Psoas muscle (tissue), 8 donors: ENCODE measurements around the gene TMEM238L. TPM values are rescaled to one million over a fixed set of nuclear protein-coding genes. Genes with fewer than 3 reads are reported as not detected.

Experiments
- ATAC-seq, 4 donors: fragments of 200-7000 bp; cut with Tn5 transposase; one replicate each; pipeline ENCODE4 v1.9.1; 2020; ENCODE audit warnings: moderate library complexity in 3 of 4, mild to moderate bottlenecking in 2 of 4
- DNase-seq, 2 donors: peaks; one replicate each; pipeline ENCODE4 v3.0.0-alpha.2; 2020
- H3K27ac ChIP-seq: fragments of 200-600 bp; one replicate; pipeline ENCODE4 v1.8.0; 2022
- H3K27me3 ChIP-seq, 3 donors: fragments of 200-600 bp in 1 of 3; one replicate each; pipeline versions ENCODE4 v1.6.1 to v1.8.0; 2013 to 2022; ENCODE audit warnings: low read length in 2 of 3, mild to moderate bottlenecking in 2 of 3, moderate library complexity in 1 of 3; ENCODE audit not compliant: insufficient read depth in 3 of 3
- H3K36me3 ChIP-seq, 2 donors: fragments of 200-600 bp in 1 of 2; one replicate each; pipeline versions ENCODE4 v1.6.1 to v1.8.0; 2013 to 2022; ENCODE audit warnings: low read depth in 1 of 2, mild to moderate bottlenecking in 1 of 2, moderate library complexity in 1 of 2; ENCODE audit not compliant: insufficient read depth in 1 of 2
- H3K4me1 ChIP-seq: fragments of 200-600 bp; one replicate; pipeline ENCODE4 v1.8.0; 2022
- H3K4me3 ChIP-seq: fragments of 200-600 bp; one replicate; pipeline ENCODE4 v1.8.0; 2022; ENCODE audit warnings: mild to moderate bottlenecking
- H3K9me3 ChIP-seq: fragments of 200-600 bp; one replicate; pipeline ENCODE4 v1.8.0; 2022
- WGBS, 3 donors: extraction: QIAGEN DNeasy Blood & Tissue Kit; methylation state at CpG; one replicate each; pipeline versions ENCODE4 v1.1.6 to v1.1.7; 2013; 5-methylcytosine and 5-hydroxymethylcytosine counted together
- intact Hi-C, 2 donors: fragments of 100-400 bp; cut with DNase I; formaldehyde crosslinking; loops; one replicate each; pipeline versions ENCODE4 v1.11.0 to v1.14.2; 2022
- polyA plus RNA-seq, 3 donors: library from polyadenylated mRNA; stranded (reverse); fragments of 200-250 nt; gene quantifications; one replicate each; pipeline ENCODE4 v1.2.3, GENCODE V29; 2013
- total RNA-seq, 4 donors: library from RNA; stranded (reverse); fragmentation: NEBNext Ultra II Directional in 2 of 4; extraction: Animal tissue kit (Norgen Biotek cat#: 25700) in 2 of 4; gene quantifications; one replicate each; pipeline versions ENCODE4 v1.2.1 to v1.2.4, GENCODE V29; 2021 to 2023
- TF ChIP-seq, protein P1 (sequence below): fragments of 200-600 bp; IDR thresholded peaks from one replicate; pipeline ENCODE4 v1.8.0; 2022; ENCODE audit warnings: antibody characterized with exemption
- donor health status: healthy with polysubstance abuse.
- donor health status: DM: no; HTN: no; CAD: no; lungs with moderate emphysema.
- donor health status: Bipolar disorder and iron deficiency.
- donor health status: healthy.
- donor health status: DM: yes; HTN: yes; CAD: no.
- donor health status: DM: no; HTN: no; CAD: no.
- donor health status: DM: no; HTN: no; CAD: no.
- donor health status: DM: yes; HTN: yes; CAD: no.

TMEM238L gene
- total and polyA plus RNA-seq, 7 donors, result 0.03 to 0.07 TPM; not detected in 5

GRCh38 chr17:10815319-10815718 lies 11.4 kb upstream of the TMEM238L start:
- Histone ChIP-seq H3K4me3 (no peak overlapping the region), H3K27me3 (no peaks in the 10 kb centered on the region), H3K27ac (no peak overlapping the region), H3K4me1 (no peaks in the 10 kb centered on the region), H3K36me3 (no peaks in the 10 kb centered on the region), H3K9me3 (no peaks in the 10 kb centered on the region)
- 52 to 75% (median 62%) methylated on average over 5 of the region's 5 CpGs for WGBS, 3 donors
- TF ChIP-seq, protein P1, sequence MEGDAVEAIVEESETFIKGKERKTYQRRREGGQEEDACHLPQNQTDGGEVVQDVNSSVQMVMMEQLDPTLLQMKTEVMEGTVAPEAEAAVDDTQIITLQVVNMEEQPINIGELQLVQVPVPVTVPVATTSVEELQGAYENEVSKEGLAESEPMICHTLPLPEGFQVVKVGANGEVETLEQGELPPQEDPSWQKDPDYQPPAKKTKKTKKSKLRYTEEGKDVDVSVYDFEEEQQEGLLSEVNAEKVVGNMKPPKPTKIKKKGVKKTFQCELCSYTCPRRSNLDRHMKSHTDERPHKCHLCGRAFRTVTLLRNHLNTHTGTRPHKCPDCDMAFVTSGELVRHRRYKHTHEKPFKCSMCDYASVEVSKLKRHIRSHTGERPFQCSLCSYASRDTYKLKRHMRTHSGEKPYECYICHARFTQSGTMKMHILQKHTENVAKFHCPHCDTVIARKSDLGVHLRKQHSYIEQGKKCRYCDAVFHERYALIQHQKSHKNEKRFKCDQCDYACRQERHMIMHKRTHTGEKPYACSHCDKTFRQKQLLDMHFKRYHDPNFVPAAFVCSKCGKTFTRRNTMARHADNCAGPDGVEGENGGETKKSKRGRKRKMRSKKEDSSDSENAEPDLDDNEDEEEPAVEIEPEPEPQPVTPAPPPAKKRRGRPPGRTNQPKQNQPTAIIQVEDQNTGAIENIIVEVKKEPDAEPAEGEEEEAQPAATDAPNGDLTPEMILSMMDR, result no peak
- DNase-seq (no peak), ATAC-seq (no peak)
- intact Hi-C loops, result no loop called here

- DNase-seq (no peak), ATAC-seq (no peak)
- intact Hi-C loops, result no loop called here
- Histone ChIP-seq H3K27me3 (no peaks in the 10 kb centered on the region), H3K4me3 (no peak overlapping the region), H3K27ac (no peak overlapping the region), H3K36me3 (no peaks in the 10 kb centered on the region), H3K9me3 (no peaks in the 10 kb centered on the region), H3K4me1 (no peaks in the 10 kb centered on the region)
- TF ChIP-seq, protein P1, result no peak
- WGBS, 3 donors, result 64 to 73% (median 69%) methylated on average over 1 of the region's 1 CpG
Observed at GRCh38 chr17:10814075-10814474, 10.2 kb upstream of the TMEM238L start.

DNA sequence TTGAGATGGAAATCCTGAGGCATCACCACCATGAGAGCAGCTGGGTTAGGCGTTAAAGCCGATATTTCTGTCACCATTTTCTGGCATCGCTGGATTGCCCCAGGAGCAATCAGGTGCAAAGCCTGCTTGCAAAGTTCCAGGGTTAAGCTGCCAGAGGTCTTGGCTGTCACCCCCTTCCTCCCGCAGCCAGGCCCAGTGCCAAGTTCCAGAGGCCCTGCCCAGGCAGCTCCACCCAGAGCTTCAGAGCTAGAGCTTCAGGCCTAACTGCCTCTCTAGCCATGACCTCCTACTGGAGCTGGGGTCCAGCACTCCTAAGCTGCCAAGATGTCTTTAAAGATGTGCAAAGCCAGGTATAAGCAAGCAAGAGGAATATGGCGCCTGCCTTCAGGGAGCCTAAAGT lies 8.8 kb upstream of the TMEM238L start:
- intact Hi-C loops, result no loop called here
- ATAC-seq (peak in 1 of 4 donors; percentile 60), DNase-seq (no peak)
- no peaks in the 10 kb centered on the region for H3K27me3 ChIP-seq
- WGBS, 3 donors, result 31 to 45% (median 31%) methylated on average over 5 of the region's 5 CpGs
- no peaks in the 10 kb centered on the region for H3K4me1 ChIP-seq
- no peak overlapping the region for H3K4me3 ChIP-seq
- no peaks in the 10 kb centered on the region for H3K9me3 ChIP-seq
- TF ChIP-seq, protein P1, result no peak
- no peak overlapping the region for H3K27ac ChIP-seq
- no peaks in the 10 kb centered on the region for H3K36me3 ChIP-seq

DNA sequence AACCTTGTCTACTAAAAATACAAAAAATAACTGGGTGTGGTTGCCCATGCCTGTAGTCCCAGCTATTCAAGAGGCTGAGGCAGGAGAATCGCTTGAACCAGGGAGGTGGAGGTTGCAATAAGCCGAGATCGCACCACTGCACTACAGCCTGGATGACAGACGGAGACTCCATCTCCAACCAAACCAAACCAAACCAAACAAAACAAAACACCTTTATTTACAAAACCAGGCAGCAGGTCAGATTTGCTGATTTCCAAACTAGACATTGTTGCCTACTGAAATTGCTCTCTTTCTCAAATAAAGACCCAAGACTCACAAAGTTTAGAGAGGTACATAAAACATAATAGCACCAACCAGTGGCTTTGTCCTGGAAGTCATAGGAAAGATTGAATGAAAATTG lies 5.7 kb upstream of the TMEM238L start:
- H3K4me1 ChIP-seq, result no peaks in the 10 kb centered on the region
- no peak for DNase-seq
- H3K27ac ChIP-seq, result no peak overlapping the region
- ATAC-seq, result no peak
- 96 to 98% (median 97%) methylated on average over 4 of the region's 4 CpGs for WGBS, 3 donors
- H3K36me3 ChIP-seq, result no peaks in the 10 kb centered on the region
- no peaks in the 10 kb centered on the region for H3K27me3 ChIP-seq
- TF ChIP-seq, protein P1, result no peak
- intact Hi-C loops, result no loop called here
- H3K4me3 ChIP-seq, result no peak overlapping the region
- H3K9me3 ChIP-seq, result no peaks in the 10 kb centered on the region

- TF ChIP-seq, protein P1, result no peak
- no peaks in the 10 kb centered on the region for H3K9me3 ChIP-seq
- H3K27me3 ChIP-seq, result no peaks in the 10 kb centered on the region
- H3K4me1 ChIP-seq, result no peaks in the 10 kb centered on the region
- no peak for ATAC-seq
- intact Hi-C loops, result no loop called here
- no peak overlapping the region for H3K27ac ChIP-seq
- 73 to 83% (median 78%) methylated on average over 7 of the region's 7 CpGs for WGBS, 3 donors
- no peak for DNase-seq
- no peak overlapping the region for H3K4me3 ChIP-seq
- H3K36me3 ChIP-seq, result no peaks in the 10 kb centered on the region
Observed at GRCh38 chr17:10807704-10808128, 3.8 kb upstream of the TMEM238L start.
